Endothelial cell of umbilical vein (primary cell): ENCODE results near the gene RPL10A.

Source experiments
- EZH2 ChIP-seq: IDR thresholded peaks from 2 replicates; pipeline ENCODE4 v1.6.1; 2012; ENCODE audit warnings: borderline replicate concordance, low read depth, mild to moderate bottlenecking, moderate library complexity, low read length, inconsistent platforms; ENCODE audit not compliant: severe bottlenecking
- JUN ChIP-seq: IDR thresholded peaks from 2 replicates; pipeline ENCODE4 v1.6.1; 2011; ENCODE audit warnings: borderline replicate concordance, low read depth; ENCODE audit not compliant: insufficient read length, insufficient read depth
- POLR2A ChIP-seq: IDR thresholded peaks from 2 replicates; pipeline ENCODE4 v1.6.1; 2012; ENCODE audit warnings: low read depth, mild to moderate bottlenecking, control low read depth, low read length
- TF ChIP-seq, protein P1 (sequence below), 2 donors: IDR thresholded peaks; 1 replicate in 1 of 2; 2 replicates in 1 of 2; pipeline ENCODE4 v1.5.1; 2011; ENCODE audit warnings: low read length in 2 of 2, mild to moderate bottlenecking in 2 of 2, moderate library complexity in 2 of 2, control low read depth in 1 of 2, inconsistent platforms in 1 of 2, low read depth in 1 of 2; ENCODE audit not compliant: insufficient read depth in 1 of 2; ENCODE audit errors: extremely low read depth in 1 of 2

DNA sequence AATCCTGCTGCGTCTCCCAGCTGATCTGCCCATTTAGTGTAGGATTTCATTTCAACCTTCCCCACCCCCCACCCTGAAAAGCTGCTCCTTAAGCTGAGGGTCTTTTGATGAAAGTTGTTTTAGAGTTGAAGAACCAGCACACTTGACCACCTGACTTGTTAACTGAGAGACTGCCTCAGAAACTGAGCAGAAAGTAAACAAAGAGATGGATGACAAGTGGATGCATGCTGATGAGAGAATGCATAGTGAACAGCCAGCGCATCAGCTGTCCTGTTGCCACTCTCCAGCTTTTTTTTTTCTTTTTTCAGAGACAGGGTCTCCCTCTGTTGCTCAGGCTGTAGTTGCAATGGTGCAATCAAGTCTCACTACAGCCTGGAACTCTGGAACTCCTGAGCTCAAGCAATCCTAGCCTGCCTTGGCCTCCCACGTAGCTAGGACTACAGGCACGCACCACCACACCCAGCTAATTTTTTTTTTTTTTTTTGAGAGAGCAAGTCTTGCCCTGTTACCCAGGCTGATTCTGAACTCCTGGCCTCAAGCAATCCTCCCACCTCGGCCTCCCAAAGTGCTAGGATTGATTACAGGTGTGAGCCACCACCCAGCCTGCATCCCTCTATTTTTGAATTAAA is 9.5 kb downstream of the RPL10A start:
- TF ChIP-seq JUN (no peak), EZH2 (no peak), POLR2A (no peak)
- TF ChIP-seq, protein P1, sequence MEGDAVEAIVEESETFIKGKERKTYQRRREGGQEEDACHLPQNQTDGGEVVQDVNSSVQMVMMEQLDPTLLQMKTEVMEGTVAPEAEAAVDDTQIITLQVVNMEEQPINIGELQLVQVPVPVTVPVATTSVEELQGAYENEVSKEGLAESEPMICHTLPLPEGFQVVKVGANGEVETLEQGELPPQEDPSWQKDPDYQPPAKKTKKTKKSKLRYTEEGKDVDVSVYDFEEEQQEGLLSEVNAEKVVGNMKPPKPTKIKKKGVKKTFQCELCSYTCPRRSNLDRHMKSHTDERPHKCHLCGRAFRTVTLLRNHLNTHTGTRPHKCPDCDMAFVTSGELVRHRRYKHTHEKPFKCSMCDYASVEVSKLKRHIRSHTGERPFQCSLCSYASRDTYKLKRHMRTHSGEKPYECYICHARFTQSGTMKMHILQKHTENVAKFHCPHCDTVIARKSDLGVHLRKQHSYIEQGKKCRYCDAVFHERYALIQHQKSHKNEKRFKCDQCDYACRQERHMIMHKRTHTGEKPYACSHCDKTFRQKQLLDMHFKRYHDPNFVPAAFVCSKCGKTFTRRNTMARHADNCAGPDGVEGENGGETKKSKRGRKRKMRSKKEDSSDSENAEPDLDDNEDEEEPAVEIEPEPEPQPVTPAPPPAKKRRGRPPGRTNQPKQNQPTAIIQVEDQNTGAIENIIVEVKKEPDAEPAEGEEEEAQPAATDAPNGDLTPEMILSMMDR (IDR thresholded peaks at IDR 0.05; ENCODE audit: extremely low read depth in 1 of 2, insufficient read depth in 1 of 2, low read depth in 1 of 2, low read length in 2 of 2) = no peak
